SK-N-SH (cell line): ENCODE data around the gene EXO5.

Experiments
- CTCF ChIP-seq: fragments of 200-600 bp; sonication (generic); IDR thresholded peaks from 2 replicates; pipeline ENCODE4 v1.6.1; 2017; ENCODE audit warnings: antibody characterized with exemption, mild to moderate bottlenecking, moderate library complexity
- EZH2phosphoT487 ChIP-seq: fragments of 200-600 bp; sonication (generic); IDR thresholded peaks from 2 replicates; pipeline ENCODE4 v1.6.1; 2017; ENCODE audit warnings: low read depth, mixed run types, mild to moderate bottlenecking, antibody characterized with exemption, moderate library complexity, borderline replicate concordance

- TF ChIP-seq EZH2phosphoT487 (no peak), CTCF (no peak)
These were observed 29.4 kb upstream of the EXO5 start for GRCh38 chr1:40479156-40479555.
